Caco-2 (cell line): ENCODE data around the gene NR6A1. TPM values are rescaled to one million over a fixed set of nuclear protein-coding genes. Genes with fewer than 3 reads are reported as not detected.

ENCODE experiments used
- BruUV-seq: library from RNA; stranded (reverse); fragments of 400-500 nt; replicated peaks from 2 replicates; lab custom pipeline; 2021; lab: Mats Ljungman, UMichigan
- CTCF ChIA-PET: fragments of 300-600 bp; sonication (Branson Sonifier 250); formaldehyde crosslinking; loops from one replicate; lab custom pipeline; 2022; ENCODE audit warnings: antibody characterized with exemption; lab: Charles Lee
- POLR2A ChIA-PET: fragments of 300-600 bp; sonication (Branson Sonifier 250); formaldehyde crosslinking; loops from one replicate; lab custom pipeline; 2022; ENCODE audit warnings: antibody characterized with exemption; lab: Charles Lee
- DNase-seq, 2 experiments: peaks; one replicate each; pipeline versions ENCODE4 v3.0.0 to v3.0.0-alpha.2; 2020 to 2022
- H3K27me3 ChIP-seq: replicated peaks from 2 replicates; pipeline ENCODE4 v1.6.0; 2011; ENCODE audit warnings: low read length; ENCODE audit not compliant: control insufficient read depth, insufficient read depth
- H3K36me3 ChIP-seq: 2 replicates; pipeline ENCODE4 v1.5.1; 2011; ENCODE audit warnings: low read length; ENCODE audit not compliant: control insufficient read depth, insufficient read depth
- H3K4me1 ChIP-seq: fragments of 250-450 bp; sonication (Bioruptor Pico); 2 replicates; pipeline ENCODE4 v1.5.1; 2020; ENCODE audit warnings: mild to moderate bottlenecking
- H3K4me3 ChIP-seq: 2 replicates; pipeline ENCODE4 v1.5.1; 2011; ENCODE audit warnings: low read depth, mild to moderate bottlenecking, control low read depth, low read length
- H3K9me3 ChIP-seq: fragments of 250-450 bp; sonication (Bioruptor Pico); 2 replicates; pipeline ENCODE4 v1.5.1; 2020; ENCODE audit warnings: mild to moderate bottlenecking, moderate library complexity
- H3K27ac Mint-ChIP-seq: one replicate; pipeline ENCODE4 v1.8.0; 2022; ENCODE audit warnings: mixed read lengths; ENCODE audit not compliant: unreplicated experiment
- H3K27me3 Mint-ChIP-seq: one replicate; pipeline ENCODE4 v1.8.0; 2022; ENCODE audit warnings: mixed read lengths; ENCODE audit not compliant: insufficient read depth, unreplicated experiment
- H3K36me3 Mint-ChIP-seq: one replicate; pipeline ENCODE4 v1.8.0; 2022; ENCODE audit warnings: mild to moderate bottlenecking, mixed read lengths; ENCODE audit not compliant: insufficient read depth, unreplicated experiment
- H3K4me1 Mint-ChIP-seq: one replicate; pipeline ENCODE4 v1.8.0; 2022; ENCODE audit warnings: low read depth, mixed read lengths; ENCODE audit not compliant: unreplicated experiment
- H3K4me3 Mint-ChIP-seq: one replicate; pipeline ENCODE4 v1.8.0; 2022; ENCODE audit warnings: mild to moderate bottlenecking, moderate library complexity, mixed read lengths; ENCODE audit not compliant: unreplicated experiment
- H3K9me3 Mint-ChIP-seq: one replicate; pipeline ENCODE4 v1.8.0; 2022; ENCODE audit warnings: mixed read lengths; ENCODE audit not compliant: unreplicated experiment
- CTCF ChIP-seq, 2 experiments: fragments of 200-600 bp in 1 of 2; IDR thresholded peaks; 1 replicate in 1 of 2; 2 replicates in 1 of 2; pipeline versions ENCODE4 v1.5.1 to v1.8.0; 2011 to 2022; ENCODE audit warnings: antibody characterized with exemption in 1 of 2, control low read depth in 1 of 2, inconsistent platforms in 1 of 2, low read depth in 1 of 2, low read length in 1 of 2, mild to moderate bottlenecking in 1 of 2, moderate library complexity in 1 of 2; ENCODE audit not compliant: insufficient read depth in 1 of 2, severe bottlenecking in 1 of 2, unreplicated experiment in 1 of 2
- intact Hi-C: fragments of 100-400 bp; cut with micrococcal nuclease; formaldehyde crosslinking; loops from one replicate; pipeline ENCODE4 v1.10.0; 2022; ENCODE audit not compliant: unreplicated experiment
- total RNA-seq: library from RNA; stranded (reverse); gene quantifications from 2 replicates; pipeline ENCODE4 v1.2.3, GENCODE V29; 2022

NR6A1 gene
- total RNA-seq, 1 experiment from 2014 or later: 33.6 TPM

DNA sequence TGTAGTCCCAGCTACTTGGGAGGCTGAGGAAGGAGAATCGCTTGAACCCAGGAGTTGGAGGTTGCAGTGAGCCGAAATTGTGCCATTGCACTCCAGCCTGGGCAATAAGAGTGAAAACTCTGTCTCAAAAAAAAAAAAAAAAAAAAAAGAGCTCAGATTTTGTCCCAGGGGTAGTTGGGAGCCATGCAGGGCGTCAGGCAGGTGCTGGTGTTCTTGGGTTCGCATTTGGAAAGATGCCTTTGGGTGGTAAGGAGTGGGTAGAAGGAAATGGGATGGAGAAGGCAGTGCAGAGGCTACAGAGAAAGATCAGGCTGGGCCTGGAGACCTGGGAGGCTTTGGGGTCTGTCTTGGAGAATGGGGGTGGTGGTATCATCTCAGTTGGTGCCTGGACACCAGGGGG is 297.0 kb downstream of the NR6A1 start:
- H3K4me1 ChIP-seq: peaks cover 5% of the 10 kb centered on the region; the same call in 1 of the 2 replicates
- H3K4me3 ChIP-seq: no peak overlapping the region
- intact Hi-C loops: no loop called here
- H3K27me3 ChIP-seq: no peaks in the 10 kb centered on the region
- H3K9me3 ChIP-seq: no peaks in the 10 kb centered on the region
- Mint-ChIP-seq H3K27me3 (peaks cover 4% of the 10 kb centered on the region), H3K9me3 (no peaks in the 10 kb centered on the region), H3K27ac (no peak overlapping the region), H3K36me3 (no peaks in the 10 kb centered on the region), H3K4me1 (no peaks in the 10 kb centered on the region), H3K4me3 (no peak overlapping the region)
- TF ChIP-seq CTCF (IDR thresholded peaks at IDR 0.05; ENCODE audit: insufficient read depth in 1 of 2, low read depth in 1 of 2, low read length in 1 of 2, severe bottlenecking in 1 of 2, unreplicated experiment in 1 of 2): no peak
- no TSS peak for BruUV-seq
- POLR2A ChIA-PET: no interaction called here
- H3K36me3 ChIP-seq: no peaks in the 10 kb centered on the region
- CTCF ChIA-PET: interaction anchor here (0.6 to 0.8 kb wide), 3 partner anchors 22 to 927 kb away, joined by 3 read pairs; no protein-coding TSS in a partner anchor
- DNase-seq: no peak

- no peaks in the 10 kb centered on the region for H3K4me1 Mint-ChIP-seq
- BruUV-seq: no TSS peak
- Histone ChIP-seq H3K4me3 (no peak overlapping the region), H3K4me1 (peaks cover 5% of the 10 kb centered on the region; the same call in 1 of the 2 replicates), H3K27me3 (no peaks in the 10 kb centered on the region), H3K36me3 (no peaks in the 10 kb centered on the region), H3K9me3 (no peaks in the 10 kb centered on the region)
- TF ChIP-seq CTCF (IDR thresholded peaks at IDR 0.05; ENCODE audit: insufficient read depth in 1 of 2, low read depth in 1 of 2, low read length in 1 of 2, severe bottlenecking in 1 of 2, unreplicated experiment in 1 of 2): no peak
- no peaks in the 10 kb centered on the region for H3K36me3 Mint-ChIP-seq
- POLR2A ChIA-PET: no interaction called here
- no peaks in the 10 kb centered on the region for H3K9me3 Mint-ChIP-seq
- H3K27me3 Mint-ChIP-seq: peaks cover 4% of the 10 kb centered on the region
- H3K27ac Mint-ChIP-seq: no peak overlapping the region
- CTCF ChIA-PET: no interaction called here
- no peak overlapping the region for H3K4me3 Mint-ChIP-seq
- DNase-seq: no peak
- intact Hi-C loops: no loop called here
Measured at GRCh38 chr9:124473310-124473709, 297.8 kb downstream of the NR6A1 start.

DNA sequence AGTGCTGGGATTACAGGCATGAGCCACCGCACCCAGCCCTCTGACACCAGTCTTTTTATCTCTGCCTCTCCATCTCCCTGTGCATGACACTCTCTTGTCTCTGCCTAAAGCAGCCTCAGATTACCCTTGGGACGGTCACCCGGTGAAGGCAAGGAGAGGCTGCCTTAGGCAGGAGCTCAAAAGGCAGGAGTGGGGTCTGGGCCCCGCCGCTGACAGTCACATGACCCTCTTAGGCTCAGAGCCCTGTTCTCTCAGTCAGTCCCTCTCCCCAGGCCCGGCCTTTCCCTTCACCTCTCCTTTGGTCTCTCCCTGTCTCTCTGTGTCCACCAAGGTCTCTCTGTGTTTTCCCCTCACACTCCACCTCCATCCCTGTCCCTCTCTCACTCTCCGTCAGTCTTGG is 298.3 kb downstream of the NR6A1 start:
- Mint-ChIP-seq H3K4me3 (no peak overlapping the region), H3K9me3 (no peaks in the 10 kb centered on the region), H3K27ac (no peak overlapping the region), H3K4me1 (no peaks in the 10 kb centered on the region), H3K36me3 (no peaks in the 10 kb centered on the region), H3K27me3 (peaks cover 4% of the 10 kb centered on the region)
- DNase-seq: no peak
- no peaks in the 10 kb centered on the region for H3K27me3 ChIP-seq
- CTCF ChIA-PET: no interaction called here
- TF ChIP-seq CTCF (IDR thresholded peaks at IDR 0.05; ENCODE audit: insufficient read depth in 1 of 2, low read depth in 1 of 2, low read length in 1 of 2, severe bottlenecking in 1 of 2, unreplicated experiment in 1 of 2): no peak
- no TSS peak for BruUV-seq
- no peaks in the 10 kb centered on the region for H3K36me3 ChIP-seq
- intact Hi-C loops: no loop called here
- no peaks in the 10 kb centered on the region for H3K9me3 ChIP-seq
- peaks cover 5% of the 10 kb centered on the region; the same call in 1 of the 2 replicates for H3K4me1 ChIP-seq
- no peak overlapping the region for H3K4me3 ChIP-seq
- POLR2A ChIA-PET: interaction anchor here (0.6 kb wide), 1 partner anchor 51 kb away, joined by 3 read pairs; no protein-coding TSS in a partner anchor
